Measurements from ENCODE around the gene RALGAPA1. TPM values are rescaled to one million over a fixed set of nuclear protein-coding genes. Genes with fewer than 3 reads are reported as not detected.

The RALGAPA1 gene
- total and polyA plus RNA-seq, 2 experiments from 2014 or later, result 19.2 to 41.6 TPM

GRCh38 chr14:35809597-35809996 is 502 bp upstream of the RALGAPA1 start:
- no peak for DNase-seq (ENCODE audit: low spot score)
- 37% methylated on average over 2 of the region's 2 CpGs for WGBS (ENCODE audit: low lambda C conversion rate, missing lambda C conversion rate)

GRCh38 chr14:35808076-35808637 is 938 bp downstream of the RALGAPA1 start:
- 5% methylated on average over 11 of the region's 11 CpGs for WGBS (ENCODE audit: low lambda C conversion rate, missing lambda C conversion rate)
- peak; percentile 45 for DNase-seq (ENCODE audit: low spot score)
- TF ChIP-seq EZH2 (IDR thresholded peaks at IDR 0.05; ENCODE audit: borderline replicate concordance) (no peak), EZH2phosphoT487 (IDR thresholded peaks at IDR 0.05; ENCODE audit: low read depth, severe bottlenecking, unreplicated experiment) (no peak), CTCF (IDR thresholded peaks at IDR 0.05; ENCODE audit: poor library complexity) (no peak)

More at GRCh38 chr14:35809597-35809996, 502 bp upstream of the RALGAPA1 start:
- Histone ChIP-seq H3K27me3 (no peaks in the 10 kb centered on the region), H3K9me3 (ENCODE audit: low read depth) (no peaks in the 10 kb centered on the region), H3K4me1 (ENCODE audit: insufficient read depth) (peaks cover 18% of the 10 kb centered on the region), H4K20me1 (ENCODE audit: insufficient read depth, poor library complexity, severe bottlenecking) (peaks cover 24% of the 10 kb centered on the region), H3K27ac (peak overlapping the region; percentile 80), H3K36me3 (replicated peaks; ENCODE audit: insufficient read depth, low read depth) (no peaks in the 10 kb centered on the region), H3K4me2 (peak overlapping the region; percentile 61), H2AFZ (no peak overlapping the region), H3K79me2 (peaks cover 39% of the 10 kb centered on the region), H3K9me2 (replicated peaks; ENCODE audit: insufficient read depth) (no peaks in the 10 kb centered on the region), H3K4me3 (no peak overlapping the region)
- TF ChIP-seq CTCF (IDR thresholded peaks at IDR 0.05; ENCODE audit: poor library complexity), result no peak
- TF ChIP-seq EZH2 (IDR thresholded peaks at IDR 0.05; ENCODE audit: borderline replicate concordance), result no peak
- no peak for TF ChIP-seq EZH2phosphoT487 (IDR thresholded peaks at IDR 0.05; ENCODE audit: low read depth, severe bottlenecking, unreplicated experiment)

GRCh38 chr14:35807131-35807961 is 1.7 kb downstream of the RALGAPA1 start:
- no peak for DNase-seq (ENCODE audit: low spot score)
- H3K9me2 ChIP-seq (replicated peaks; ENCODE audit: insufficient read depth), result no peaks in the 10 kb centered on the region
- H3K27me3 ChIP-seq, result no peaks in the 10 kb centered on the region
- no peaks in the 10 kb centered on the region for H3K36me3 ChIP-seq (replicated peaks; ENCODE audit: insufficient read depth, low read depth)
- WGBS (ENCODE audit: low lambda C conversion rate, missing lambda C conversion rate), result 58% methylated on average over 8 of the region's 8 CpGs
- no peak for TF ChIP-seq EZH2 (IDR thresholded peaks at IDR 0.05; ENCODE audit: borderline replicate concordance)
- TF ChIP-seq EZH2phosphoT487 (IDR thresholded peaks at IDR 0.05; ENCODE audit: low read depth, severe bottlenecking, unreplicated experiment), result no peak
- no peak for TF ChIP-seq CTCF (IDR thresholded peaks at IDR 0.05; ENCODE audit: poor library complexity)
- H3K9me3 ChIP-seq (ENCODE audit: low read depth), result no peaks in the 10 kb centered on the region
- H3K79me2 ChIP-seq, result peaks cover 61% of the 10 kb centered on the region
- peaks cover 27% of the 10 kb centered on the region for H4K20me1 ChIP-seq (ENCODE audit: insufficient read depth, poor library complexity, severe bottlenecking)
- no peak overlapping the region for H2AFZ ChIP-seq
- peak overlapping the region; percentile 93 for H3K4me2 ChIP-seq
- peak overlapping the region; percentile 61 for H3K4me3 ChIP-seq
- no peak overlapping the region for H3K27ac ChIP-seq
- peaks cover 18% of the 10 kb centered on the region for H3K4me1 ChIP-seq (ENCODE audit: insufficient read depth)

More at GRCh38 chr14:35808076-35808637, 938 bp downstream of the RALGAPA1 start:
- peak overlapping the region; percentile 72 for H2AFZ ChIP-seq
- peak overlapping the region; percentile 93 for H3K27ac ChIP-seq
- peaks cover 53% of the 10 kb centered on the region for H3K79me2 ChIP-seq
- H3K4me3 ChIP-seq, result peak overlapping the region; percentile 61
- no peaks in the 10 kb centered on the region for H3K9me3 ChIP-seq (ENCODE audit: low read depth)
- H3K36me3 ChIP-seq (replicated peaks; ENCODE audit: insufficient read depth, low read depth), result no peaks in the 10 kb centered on the region
- H4K20me1 ChIP-seq (ENCODE audit: insufficient read depth, poor library complexity, severe bottlenecking), result peaks cover 27% of the 10 kb centered on the region
- H3K9me2 ChIP-seq (replicated peaks; ENCODE audit: insufficient read depth), result no peaks in the 10 kb centered on the region
- H3K4me2 ChIP-seq, result peak overlapping the region; percentile 93
- peaks cover 18% of the 10 kb centered on the region for H3K4me1 ChIP-seq (ENCODE audit: insufficient read depth)
- no peaks in the 10 kb centered on the region for H3K27me3 ChIP-seq

Measured in hepatocyte (in vitro differentiated cells).